Stimulated activated CD8-positive, alpha-beta memory T cell treated with anti-CD3 and anti-CD28 coated beads, Interleukin-15, amount 100 ng/mL, for 1 hour (primary cell): ENCODE data around the gene SMAD6.
"Not testable (repeated sequence)": the region's sequence is repeated elsewhere in the genome, so short reads cannot be mapped to it uniquely, and the experiment has no call there.

Experiments
- DNase-seq: peaks from one replicate; pipeline ENCODE4 v3.0.0-alpha.2; 2020; ENCODE audit warnings: low read depth

SMAD6 gene

GRCh38 chr15:66825139-66825538 lies 123.1 kb downstream of the SMAD6 start:
- no peak for DNase-seq

GRCh38 chr15:66825731-66826130 lies 123.7 kb downstream of the SMAD6 start:
- DNase-seq = no peak

- no peak for DNase-seq
Measured at GRCh38 chr15:66826507-66826906, 124.5 kb downstream of the SMAD6 start.

GRCh38 chr15:66827039-66827697 lies 125.1 kb downstream of the SMAD6 start:
- no peak for DNase-seq

GRCh38 chr15:66827698-66828055 lies 125.6 kb downstream of the SMAD6 start:
- DNase-seq = no peak

GRCh38 chr15:66828817-66829541 lies 126.9 kb downstream of the SMAD6 start:
- DNase-seq = not testable (repeated sequence)

GRCh38 chr15:66829551-66830121 lies 127.6 kb downstream of the SMAD6 start:
- DNase-seq = no peak

- DNase-seq = no peak
Measured at GRCh38 chr15:66830358-66830757, 128.3 kb downstream of the SMAD6 start.

GRCh38 chr15:66830823-66831222 lies 128.8 kb downstream of the SMAD6 start:
- no peak for DNase-seq

GRCh38 chr15:66831289-66831688 lies 129.3 kb downstream of the SMAD6 start:
- DNase-seq = no peak

- DNase-seq = no peak
Measured at GRCh38 chr15:66831801-66832390, 129.9 kb downstream of the SMAD6 start.
